IMR-90 (cell line): ENCODE data around the gene LGI2. TPM values are rescaled to one million over a fixed set of nuclear protein-coding genes. Genes with fewer than 3 reads are reported as not detected.

Experiments used
- ATAC-seq: fragments of 200-7000 bp; cut with Tn5 transposase; 2 replicates; pipeline ENCODE4 v1.9.1; 2020; ENCODE audit warnings: low read depth, mild to moderate bottlenecking, moderate library complexity
- BruUV-seq: library from RNA; stranded (reverse); fragments of 400-500 nt; replicated peaks from 2 replicates; lab custom pipeline; 2021; lab: Mats Ljungman, UMichigan
- CTCF ChIA-PET: fragments of 300-600 bp; formaldehyde crosslinking; extraction: SDS; loops from one replicate; lab custom pipeline; 2021; ENCODE audit warnings: antibody characterized with exemption; lab: Yijun Ruan, JAX
- POLR2A ChIA-PET: fragments of 300-600 bp; sonication (Branson Sonifier 250); formaldehyde crosslinking; loops from one replicate; lab custom pipeline; 2022; ENCODE audit warnings: antibody characterized with exemption; ENCODE audit not compliant: unreplicated experiment; lab: Charles Lee
- DNase-seq: peaks from one replicate; pipeline ENCODE4 v3.0.0; 2013
- H2AFZ ChIP-seq: replicated peaks from 2 replicates; pipeline ENCODE3; 2013; ENCODE audit warnings: low read length, mild to moderate bottlenecking; ENCODE audit not compliant: poor library complexity
- H2AK5ac ChIP-seq: 2 replicates; pipeline ENCODE4 v1.6.1; 2013; ENCODE audit warnings: low read depth, low read length, inconsistent platforms
- H2AK9ac ChIP-seq: replicated peaks from 2 replicates; pipeline ENCODE3; 2013; ENCODE audit warnings: mild to moderate bottlenecking, low read depth, low read length, moderate library complexity; ENCODE audit not compliant: poor library complexity
- H2BK120ac ChIP-seq: 2 replicates; pipeline ENCODE4 v1.6.1; 2013; ENCODE audit warnings: low read depth, low read length, inconsistent platforms
- H2BK15ac ChIP-seq: 3 replicates; pipeline ENCODE4 v1.6.1; 2013; ENCODE audit warnings: low read depth, low read length, inconsistent platforms
- H2BK20ac ChIP-seq: 2 replicates; pipeline ENCODE4 v1.6.1; 2013; ENCODE audit warnings: low read depth, mild to moderate bottlenecking, inconsistent platforms, low read length, moderate library complexity
- H2BK5ac ChIP-seq: 2 replicates; pipeline ENCODE4 v1.6.1; 2013; ENCODE audit warnings: mild to moderate bottlenecking, low read depth, low read length, inconsistent platforms; ENCODE audit not compliant: poor library complexity, severe bottlenecking
- H3K14ac ChIP-seq: replicated peaks from 2 replicates; pipeline ENCODE4 v1.6.1; 2013; ENCODE audit warnings: low read depth, low read length, inconsistent platforms
- H3K18ac ChIP-seq: 2 replicates; pipeline ENCODE4 v1.6.1; 2013; ENCODE audit warnings: low read depth, low read length, control low read depth
- H3K23ac ChIP-seq: 2 replicates; pipeline ENCODE4 v1.6.1; 2013; ENCODE audit warnings: low read depth, low read length, inconsistent platforms
- H3K27ac ChIP-seq: 2 replicates; pipeline ENCODE4 v1.5.1; 2013; ENCODE audit warnings: mild to moderate bottlenecking, control low read depth, low read length; ENCODE audit not compliant: insufficient read depth
- H3K27me3 ChIP-seq: 2 replicates; pipeline ENCODE4 v1.6.1; 2013; ENCODE audit warnings: low read length; ENCODE audit not compliant: control insufficient read depth, insufficient read depth
- H3K36me3 ChIP-seq: 2 replicates; pipeline ENCODE4 v1.6.1; 2013; ENCODE audit warnings: low read length, mixed read lengths; ENCODE audit not compliant: control insufficient read depth, insufficient read depth
- H3K4ac ChIP-seq: 2 replicates; pipeline ENCODE4 v1.6.1; 2013; ENCODE audit warnings: low read depth, low read length, inconsistent platforms
- H3K4me1 ChIP-seq: 2 replicates; pipeline ENCODE4 v1.6.1; 2013; ENCODE audit warnings: low read length, mixed read lengths; ENCODE audit not compliant: control insufficient read depth, insufficient read depth
- H3K4me2 ChIP-seq: 2 replicates; pipeline ENCODE4 v1.6.1; 2013; ENCODE audit warnings: low read depth, mild to moderate bottlenecking, control low read depth, low read length, moderate library complexity
- H3K4me3 ChIP-seq: 2 replicates; pipeline ENCODE4 v1.5.1; 2013; ENCODE audit warnings: low read depth, mild to moderate bottlenecking, control low read depth, low read length, moderate library complexity; ENCODE audit not compliant: insufficient read depth
- H3K56ac ChIP-seq: 2 replicates; pipeline ENCODE4 v1.6.1; 2013; ENCODE audit warnings: low read length, inconsistent platforms; ENCODE audit not compliant: insufficient read depth; ENCODE audit errors: extremely low read depth
- H3K79me1 ChIP-seq, 2 experiments: 2 replicates each; pipeline ENCODE4 v1.6.1; 2013; ENCODE audit warnings: low read length in 2 of 2, inconsistent platforms in 1 of 2, low read depth in 1 of 2
- H3K9ac ChIP-seq: 2 replicates; pipeline ENCODE4 v1.6.1; 2013; ENCODE audit warnings: low read depth, low read length, control low read depth
- H3K9me1 ChIP-seq: 2 replicates; pipeline ENCODE4 v1.6.1; 2013; ENCODE audit warnings: low read length, inconsistent platforms; ENCODE audit not compliant: insufficient read depth
- H3K9me3 ChIP-seq: 2 replicates; pipeline ENCODE4 v1.6.1; 2013; ENCODE audit warnings: low read length; ENCODE audit not compliant: control insufficient read depth, insufficient read depth
- H4K20me1 ChIP-seq: 2 replicates; pipeline ENCODE4 v1.6.1; 2013; ENCODE audit warnings: low read length, inconsistent platforms; ENCODE audit not compliant: insufficient read depth
- H4K5ac ChIP-seq: 2 replicates; pipeline ENCODE4 v1.6.1; 2013; ENCODE audit warnings: mild to moderate bottlenecking, low read depth, low read length, control low read depth
- H4K8ac ChIP-seq, 2 experiments: 2 replicates each; pipeline ENCODE4 v1.6.1; 2013; ENCODE audit warnings: low read depth in 2 of 2, low read length in 2 of 2, control low read depth in 1 of 2, inconsistent platforms in 1 of 2
- H4K91ac ChIP-seq: 2 replicates; pipeline ENCODE4 v1.6.1; 2013; ENCODE audit warnings: low read depth, low read length, inconsistent platforms; ENCODE audit not compliant: insufficient read depth
- CEBPB ChIP-seq: IDR thresholded peaks from 2 replicates; pipeline ENCODE4 v1.6.1; 2012; ENCODE audit warnings: low read depth, low read length, improper control_type of control experiment
- CHD1 ChIP-seq: IDR thresholded peaks from 2 replicates; pipeline ENCODE4 v1.6.1; 2012; ENCODE audit warnings: low read depth, low read length, improper control_type of control experiment
- FOS ChIP-seq: fragments of 150-350 bp; IDR thresholded peaks from 2 replicates; pipeline ENCODE4 v1.6.1; 2016; ENCODE audit warnings: low read depth, low read length
- MAFK ChIP-seq: IDR thresholded peaks from 2 replicates; pipeline ENCODE4 v1.6.1; 2012; ENCODE audit warnings: low read depth, low read length, improper control_type of control experiment
- MAZ ChIP-seq: IDR thresholded peaks from 2 replicates; pipeline ENCODE4 v1.6.1; 2012; ENCODE audit warnings: low read depth, mild to moderate bottlenecking, low read length, improper control_type of control experiment, moderate library complexity, borderline replicate concordance
- MXI1 ChIP-seq: IDR thresholded peaks from 2 replicates; pipeline ENCODE4 v1.6.1; 2012; ENCODE audit warnings: low read depth, mild to moderate bottlenecking, low read length, moderate library complexity, borderline replicate concordance
- NFE2L2 ChIP-seq: fragments of 150-350 bp; IDR thresholded peaks from 2 replicates; pipeline ENCODE4 v1.6.1; 2016; ENCODE audit warnings: low read depth, mild to moderate bottlenecking, low read length
- POLR2A ChIP-seq: IDR thresholded peaks from 2 replicates; pipeline ENCODE4 v1.6.1; 2012; ENCODE audit warnings: mild to moderate bottlenecking, low read depth, low read length
- RAD21 ChIP-seq: IDR thresholded peaks from 2 replicates; pipeline ENCODE4 v1.6.1; 2012; ENCODE audit warnings: low read length, improper control_type of control experiment
- RFX5 ChIP-seq: IDR thresholded peaks from 2 replicates; pipeline ENCODE4 v1.8.0; 2012; ENCODE audit warnings: low read depth, mild to moderate bottlenecking, low read length, moderate library complexity
- WGBS, 2 experiments: methylation state at CpG; one replicate each; pipeline versions ENCODE4 v1.1.5 to v1.1.7; 2013; ENCODE audit warnings: missing lambda C conversion rate in 2 of 2; ENCODE audit not compliant: insufficient read length in 1 of 2; ENCODE audit errors: extremely low coverage in 2 of 2; 5-methylcytosine and 5-hydroxymethylcytosine counted together
- dilution Hi-C: fragments of 300-500 bp; cut with HindIII; formaldehyde crosslinking; loops from one replicate; pipeline ENCODE4 v1.14.3; 2018; ENCODE audit warnings: low sequenced_read_pairs; ENCODE audit not compliant: unreplicated experiment
- in situ Hi-C: fragments of 300-500 bp; cut with MboI; formaldehyde crosslinking; loops from 3 replicates; pipeline ENCODE4 v1.14.3; 2019; ENCODE audit warnings: low sequenced_read_pairs, inconsistent platforms, mixed read lengths
- intact Hi-C: fragments of 100-400 bp; cut with micrococcal nuclease; formaldehyde crosslinking; loops from 2 replicates; pipeline ENCODE4 v1.10.0; 2022
- polyA plus RNA-seq, 3 experiments: library from polyadenylated mRNA; depleted of rRNA; stranded (reverse); fragments of >200 nt; gene quantifications; 2 replicates each; pipeline ENCODE4 v1.2.3, GENCODE V29; 2012; ENCODE audit warnings: low replicate concordance in 1 of 3
- total RNA-seq: library from RNA; depleted of rRNA; stranded (reverse); fragments of >200 nt; gene quantifications from 2 replicates; pipeline ENCODE4 v1.2.3, GENCODE V29; 2012
- TF ChIP-seq, protein P1 (sequence below): fragments of 150-350 bp; IDR thresholded peaks from 2 replicates; pipeline ENCODE4 v1.6.1; 2017; ENCODE audit warnings: mild to moderate bottlenecking, antibody characterized with exemption, low read length, low read depth
- TF ChIP-seq, protein P2 (sequence below): fragments of 150-350 bp; IDR thresholded peaks from 2 replicates; pipeline ENCODE4 v1.6.1; 2016; ENCODE audit warnings: low read depth, mild to moderate bottlenecking, low read length, moderate library complexity, borderline replicate concordance
- TF ChIP-seq, protein P3 (sequence below): conservative IDR thresholded peaks from 2 replicates; pipeline ENCODE4 v1.5.1; 2012; ENCODE audit warnings: mild to moderate bottlenecking, low read depth, low read length, improper control_type of control experiment

LGI2 gene
- total and polyA plus RNA-seq, 2 of the 4 experiments (the other 2 are of a cell fraction), result not detected

DNA sequence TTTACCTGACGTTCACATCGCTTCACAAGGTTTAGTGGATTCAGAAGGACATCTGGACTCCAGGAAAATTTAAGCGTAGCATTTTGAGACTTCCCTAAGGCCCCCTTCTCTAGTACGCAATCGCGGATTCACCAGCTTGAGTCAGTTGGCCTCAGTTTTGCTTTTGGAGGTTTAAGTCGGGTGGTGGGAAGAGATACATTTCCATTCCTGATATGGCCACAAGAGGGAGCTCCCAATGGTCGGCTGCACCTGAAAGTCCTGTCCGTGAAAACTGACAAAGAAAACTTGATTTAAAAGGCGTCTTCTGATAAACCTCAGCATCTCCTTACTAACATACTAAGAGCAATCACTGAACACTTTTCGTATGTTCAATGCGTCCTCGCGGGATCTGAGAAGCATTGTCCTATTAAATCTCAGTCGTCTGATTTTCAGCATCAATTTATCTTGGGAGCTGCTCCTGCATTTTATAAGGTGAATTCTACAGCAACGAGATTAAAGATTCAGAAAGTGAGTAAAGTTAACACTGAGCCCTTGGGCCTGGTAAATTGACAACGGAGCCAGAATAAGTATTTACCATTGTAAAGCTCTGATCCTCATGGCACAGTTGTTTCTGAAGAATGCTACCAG is 50.6 kb downstream of the LGI2 start (continued):
- no peak for TF ChIP-seq FOS

DNA sequence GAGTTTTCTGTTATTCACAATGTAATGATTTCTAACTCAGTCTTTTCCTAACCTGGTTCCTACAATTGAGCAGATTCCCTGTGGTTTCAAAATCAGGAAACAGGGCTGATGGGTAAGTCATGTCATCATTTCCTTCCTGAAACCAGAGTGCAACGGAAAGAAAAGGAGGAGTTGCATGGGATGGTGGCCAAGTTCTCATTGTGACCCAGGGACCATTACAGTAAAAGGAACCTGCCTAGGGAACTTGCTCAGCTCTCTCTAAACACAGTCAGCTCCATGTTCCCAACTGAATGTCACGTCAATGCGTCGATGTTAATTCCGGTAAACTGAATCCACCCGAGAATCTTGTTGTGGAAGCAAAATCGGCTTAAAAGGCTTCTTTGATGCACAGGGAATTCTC is 51.2 kb downstream of the LGI2 start:
- no peak overlapping the region for H2AK5ac ChIP-seq
- no peak overlapping the region for H3K18ac ChIP-seq
- H3K14ac ChIP-seq, result no peak overlapping the region
- in situ Hi-C loops, result loop anchor here (25.0 kb wide), 1 partner anchor 383 kb away; no protein-coding TSS in a partner anchor
- POLR2A ChIA-PET, result interaction anchor here (0.6 kb wide), 1 partner anchor 324 kb away, joined by 5 read pairs; no protein-coding TSS in a partner anchor
- H2AK9ac ChIP-seq, result no peak overlapping the region
- peaks cover 39% of the 10 kb centered on the region for H3K27me3 ChIP-seq
- H4K5ac ChIP-seq, result no peak overlapping the region
- intact Hi-C loops, result no loop called here
- no peak overlapping the region for H4K8ac ChIP-seq
- H2BK15ac ChIP-seq, result no peak overlapping the region
- H3K9me3 ChIP-seq, result no peaks in the 10 kb centered on the region
- no peak overlapping the region for H3K4me2 ChIP-seq
- no peak overlapping the region for H3K56ac ChIP-seq
- dilution Hi-C loops, result no loop called here
- no peak overlapping the region for H3K4me3 ChIP-seq
- H3K27ac ChIP-seq, result no peak overlapping the region
- H3K36me3 ChIP-seq, result no peaks in the 10 kb centered on the region
- no peak overlapping the region for H3K9ac ChIP-seq
- CTCF ChIA-PET, result interaction anchor here (0.6 to 1.8 kb wide), 11 partner anchors 12 to 494 kb away, joined by 3 to 7 read pairs (median 4); no protein-coding TSS in a partner anchor
- no CpG with 5 or more reads among the region's 7 CpGs for WGBS, 2 experiments
- H2AFZ ChIP-seq, result no peak overlapping the region
- ATAC-seq (no peak), DNase-seq (no peak)
- H3K9me1 ChIP-seq, result peaks cover 3% of the 10 kb centered on the region; the same call in 1 of the 2 replicates
- no peaks in the 10 kb centered on the region for H3K4me1 ChIP-seq
- no peak overlapping the region for H3K4ac ChIP-seq
- H3K23ac ChIP-seq, result no peak overlapping the region
- H2BK20ac ChIP-seq, result no peak overlapping the region
- no peak overlapping the region for H4K91ac ChIP-seq
- H3K79me1 ChIP-seq, result no peaks in the 10 kb centered on the region
- BruUV-seq, result no TSS peak
- H4K20me1 ChIP-seq, result no peaks in the 10 kb centered on the region
- no peak overlapping the region for H2BK5ac ChIP-seq
- no peak overlapping the region for H2BK120ac ChIP-seq
- TF ChIP-seq MAZ, result no peak
- no peak for TF ChIP-seq MXI1
- TF ChIP-seq POLR2A, result no peak
- no peak for TF ChIP-seq NFE2L2
- no peak for TF ChIP-seq FOS
- TF ChIP-seq RAD21, result no peak
- TF ChIP-seq MAFK, result no peak
- TF ChIP-seq, protein P1, sequence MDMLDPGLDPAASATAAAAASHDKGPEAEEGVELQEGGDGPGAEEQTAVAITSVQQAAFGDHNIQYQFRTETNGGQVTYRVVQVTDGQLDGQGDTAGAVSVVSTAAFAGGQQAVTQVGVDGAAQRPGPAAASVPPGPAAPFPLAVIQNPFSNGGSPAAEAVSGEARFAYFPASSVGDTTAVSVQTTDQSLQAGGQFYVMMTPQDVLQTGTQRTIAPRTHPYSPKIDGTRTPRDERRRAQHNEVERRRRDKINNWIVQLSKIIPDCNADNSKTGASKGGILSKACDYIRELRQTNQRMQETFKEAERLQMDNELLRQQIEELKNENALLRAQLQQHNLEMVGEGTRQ, result no peak
- TF ChIP-seq CEBPB, result no peak
- no peak for TF ChIP-seq RFX5
- TF ChIP-seq, protein P2, sequence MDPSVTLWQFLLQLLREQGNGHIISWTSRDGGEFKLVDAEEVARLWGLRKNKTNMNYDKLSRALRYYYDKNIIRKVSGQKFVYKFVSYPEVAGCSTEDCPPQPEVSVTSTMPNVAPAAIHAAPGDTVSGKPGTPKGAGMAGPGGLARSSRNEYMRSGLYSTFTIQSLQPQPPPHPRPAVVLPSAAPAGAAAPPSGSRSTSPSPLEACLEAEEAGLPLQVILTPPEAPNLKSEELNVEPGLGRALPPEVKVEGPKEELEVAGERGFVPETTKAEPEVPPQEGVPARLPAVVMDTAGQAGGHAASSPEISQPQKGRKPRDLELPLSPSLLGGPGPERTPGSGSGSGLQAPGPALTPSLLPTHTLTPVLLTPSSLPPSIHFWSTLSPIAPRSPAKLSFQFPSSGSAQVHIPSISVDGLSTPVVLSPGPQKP, result no peak
- TF ChIP-seq, protein P3, sequence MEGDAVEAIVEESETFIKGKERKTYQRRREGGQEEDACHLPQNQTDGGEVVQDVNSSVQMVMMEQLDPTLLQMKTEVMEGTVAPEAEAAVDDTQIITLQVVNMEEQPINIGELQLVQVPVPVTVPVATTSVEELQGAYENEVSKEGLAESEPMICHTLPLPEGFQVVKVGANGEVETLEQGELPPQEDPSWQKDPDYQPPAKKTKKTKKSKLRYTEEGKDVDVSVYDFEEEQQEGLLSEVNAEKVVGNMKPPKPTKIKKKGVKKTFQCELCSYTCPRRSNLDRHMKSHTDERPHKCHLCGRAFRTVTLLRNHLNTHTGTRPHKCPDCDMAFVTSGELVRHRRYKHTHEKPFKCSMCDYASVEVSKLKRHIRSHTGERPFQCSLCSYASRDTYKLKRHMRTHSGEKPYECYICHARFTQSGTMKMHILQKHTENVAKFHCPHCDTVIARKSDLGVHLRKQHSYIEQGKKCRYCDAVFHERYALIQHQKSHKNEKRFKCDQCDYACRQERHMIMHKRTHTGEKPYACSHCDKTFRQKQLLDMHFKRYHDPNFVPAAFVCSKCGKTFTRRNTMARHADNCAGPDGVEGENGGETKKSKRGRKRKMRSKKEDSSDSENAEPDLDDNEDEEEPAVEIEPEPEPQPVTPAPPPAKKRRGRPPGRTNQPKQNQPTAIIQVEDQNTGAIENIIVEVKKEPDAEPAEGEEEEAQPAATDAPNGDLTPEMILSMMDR, result no peak
- no peak for TF ChIP-seq CHD1
